ENCODE data around the gene METTL21C.

METTL21C gene

DNA sequence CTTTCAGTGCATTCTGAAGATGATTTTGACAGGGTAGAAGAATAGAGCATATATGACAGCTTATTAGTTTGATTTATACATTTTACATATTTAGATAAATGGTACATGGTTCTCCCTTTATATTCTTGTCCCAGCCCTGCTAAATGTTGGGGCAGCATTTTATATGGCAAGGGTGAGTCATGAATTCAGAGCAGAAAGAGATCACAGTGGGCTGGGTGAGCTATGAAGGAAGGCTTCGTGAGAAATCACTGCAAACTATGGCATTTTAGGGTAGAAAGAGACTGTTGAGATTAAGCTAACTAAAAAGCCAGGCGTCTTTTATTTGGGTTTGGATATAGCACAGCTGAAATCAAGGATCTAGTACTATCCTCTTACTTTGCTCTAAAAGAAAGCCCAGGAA, 23.9 kb upstream of the METTL21C start:
- no peak for DNase-seq (ENCODE audit: insufficient read length, low spot score)
- FAIRE-seq = no peak
- TF ChIP-seq, protein P1, sequence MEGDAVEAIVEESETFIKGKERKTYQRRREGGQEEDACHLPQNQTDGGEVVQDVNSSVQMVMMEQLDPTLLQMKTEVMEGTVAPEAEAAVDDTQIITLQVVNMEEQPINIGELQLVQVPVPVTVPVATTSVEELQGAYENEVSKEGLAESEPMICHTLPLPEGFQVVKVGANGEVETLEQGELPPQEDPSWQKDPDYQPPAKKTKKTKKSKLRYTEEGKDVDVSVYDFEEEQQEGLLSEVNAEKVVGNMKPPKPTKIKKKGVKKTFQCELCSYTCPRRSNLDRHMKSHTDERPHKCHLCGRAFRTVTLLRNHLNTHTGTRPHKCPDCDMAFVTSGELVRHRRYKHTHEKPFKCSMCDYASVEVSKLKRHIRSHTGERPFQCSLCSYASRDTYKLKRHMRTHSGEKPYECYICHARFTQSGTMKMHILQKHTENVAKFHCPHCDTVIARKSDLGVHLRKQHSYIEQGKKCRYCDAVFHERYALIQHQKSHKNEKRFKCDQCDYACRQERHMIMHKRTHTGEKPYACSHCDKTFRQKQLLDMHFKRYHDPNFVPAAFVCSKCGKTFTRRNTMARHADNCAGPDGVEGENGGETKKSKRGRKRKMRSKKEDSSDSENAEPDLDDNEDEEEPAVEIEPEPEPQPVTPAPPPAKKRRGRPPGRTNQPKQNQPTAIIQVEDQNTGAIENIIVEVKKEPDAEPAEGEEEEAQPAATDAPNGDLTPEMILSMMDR (IDR thresholded peaks at IDR 0.05; ENCODE audit: insufficient read depth, missing control alignments) = no peak

DNA sequence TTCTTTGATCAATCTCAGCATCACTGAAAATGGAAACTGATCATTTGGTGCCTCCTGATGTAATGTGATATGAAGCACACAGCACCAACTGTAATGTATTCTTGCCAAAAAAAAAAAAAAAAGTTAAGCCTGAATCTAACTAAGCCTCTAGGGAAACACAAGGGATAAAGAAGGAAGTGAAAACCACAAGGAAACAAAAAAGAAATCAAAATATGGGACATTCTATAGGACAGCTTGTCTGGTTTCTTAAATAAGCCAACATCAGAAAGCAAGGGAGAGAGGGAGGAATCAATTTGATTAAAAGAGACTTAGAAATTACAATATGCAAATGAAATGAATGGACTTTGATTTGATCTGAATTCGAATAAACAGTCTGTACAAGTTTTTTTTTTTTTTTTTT, 20.6 kb upstream of the METTL21C start:
- TF ChIP-seq, protein P1 (IDR thresholded peaks at IDR 0.05; ENCODE audit: insufficient read depth, missing control alignments) = no peak
- FAIRE-seq = no peak

DNA sequence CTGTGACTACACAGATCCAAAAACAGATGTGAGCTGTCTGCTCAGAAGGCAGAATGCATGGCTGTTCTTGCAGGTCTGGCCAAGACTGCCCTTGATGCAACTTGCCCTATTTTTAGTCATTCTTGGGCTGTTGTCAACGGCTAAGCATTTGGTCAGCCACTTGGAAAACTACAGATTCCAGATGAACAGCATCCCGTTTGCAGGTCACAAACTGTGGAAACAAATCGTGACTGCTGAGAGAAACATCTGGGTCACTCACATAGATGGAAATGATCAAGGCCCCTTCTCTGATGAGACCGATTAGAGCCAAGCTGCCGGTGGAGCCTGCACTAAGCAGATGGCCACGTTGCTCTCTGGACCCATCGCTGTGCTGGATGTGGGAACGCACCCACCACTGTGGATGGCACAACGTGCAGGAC, 15.4 kb upstream of the METTL21C start:
- FAIRE-seq (no peak), DNase-seq (ENCODE audit: insufficient read length, low spot score) (no peak)
- TF ChIP-seq, protein P1 (IDR thresholded peaks at IDR 0.05; ENCODE audit: insufficient read depth, missing control alignments) = no peak

More for the DNA sequence above, 20.6 kb upstream of the METTL21C start:
- no peak for DNase-seq (ENCODE audit: insufficient read length, low spot score)

DNA sequence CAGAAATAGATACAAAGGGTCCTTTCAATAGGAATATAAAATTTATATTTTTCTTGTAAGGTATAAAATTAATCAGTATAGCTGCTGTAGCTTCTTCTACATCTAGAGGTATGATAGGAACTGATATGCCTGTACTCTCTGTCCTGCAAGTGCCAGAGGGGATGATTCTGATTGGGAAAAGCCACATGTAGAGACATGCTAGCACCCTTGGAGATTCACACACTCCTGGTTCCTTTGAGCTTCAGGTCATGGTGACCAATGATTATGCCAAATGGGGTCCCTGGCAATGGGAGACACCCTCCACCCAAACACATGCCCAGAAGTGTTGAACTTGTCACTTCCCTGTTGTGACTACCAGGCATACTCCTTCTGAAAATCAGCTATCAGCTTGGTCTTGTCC, 14.7 kb upstream of the METTL21C start:
- DNase-seq (ENCODE audit: insufficient read length, low spot score) = no peak
- TF ChIP-seq, protein P1 (IDR thresholded peaks at IDR 0.05; ENCODE audit: insufficient read depth, missing control alignments) = no peak
- FAIRE-seq = no peak

DNA sequence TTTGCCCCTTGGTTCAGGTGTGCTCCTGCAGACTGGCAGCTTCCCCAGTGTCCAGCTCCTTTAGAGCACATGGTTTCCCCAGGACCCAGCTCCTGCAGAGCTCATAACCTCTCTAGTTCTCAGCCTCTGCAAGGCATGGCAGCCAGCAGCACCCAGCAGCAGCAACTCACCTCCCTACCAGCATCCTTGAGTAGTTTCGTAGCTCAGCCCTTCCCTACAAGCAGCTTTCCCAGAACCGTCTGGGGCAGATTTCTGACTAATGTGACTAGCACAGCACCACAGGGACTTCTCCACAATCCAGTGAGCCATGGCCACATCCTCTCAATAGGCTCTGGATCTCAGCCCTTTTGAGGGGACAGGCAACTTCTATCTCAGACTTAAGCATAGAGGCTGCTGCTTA, 14.1 kb upstream of the METTL21C start:
- DNase-seq (ENCODE audit: insufficient read length, low spot score) (no peak), FAIRE-seq (no peak)
- TF ChIP-seq, protein P1 (IDR thresholded peaks at IDR 0.05; ENCODE audit: insufficient read depth, missing control alignments) = no peak

DNA sequence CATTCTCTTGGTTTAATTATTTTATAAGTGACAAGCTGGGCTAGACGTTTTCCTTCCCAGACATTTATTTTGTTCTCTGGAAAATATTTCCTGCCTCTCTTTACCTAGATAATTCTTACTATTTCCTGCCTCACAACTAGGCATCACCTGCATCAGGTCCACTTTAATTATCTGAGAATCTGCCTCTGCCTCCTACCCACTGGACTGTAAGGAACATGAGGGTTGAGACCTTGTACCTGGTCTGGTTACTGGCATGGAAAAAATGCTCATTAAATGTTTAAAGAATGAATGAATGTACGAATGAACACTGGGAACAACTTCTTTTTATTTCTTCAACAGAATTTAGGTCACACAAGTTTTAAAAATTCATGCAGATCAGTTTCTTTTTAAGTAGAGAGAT, 13.4 kb upstream of the METTL21C start:
- TF ChIP-seq, protein P1 (IDR thresholded peaks at IDR 0.05; ENCODE audit: insufficient read depth, missing control alignments) = no peak
- DNase-seq (ENCODE audit: insufficient read length, low spot score) = no peak
- no peak for FAIRE-seq

DNA sequence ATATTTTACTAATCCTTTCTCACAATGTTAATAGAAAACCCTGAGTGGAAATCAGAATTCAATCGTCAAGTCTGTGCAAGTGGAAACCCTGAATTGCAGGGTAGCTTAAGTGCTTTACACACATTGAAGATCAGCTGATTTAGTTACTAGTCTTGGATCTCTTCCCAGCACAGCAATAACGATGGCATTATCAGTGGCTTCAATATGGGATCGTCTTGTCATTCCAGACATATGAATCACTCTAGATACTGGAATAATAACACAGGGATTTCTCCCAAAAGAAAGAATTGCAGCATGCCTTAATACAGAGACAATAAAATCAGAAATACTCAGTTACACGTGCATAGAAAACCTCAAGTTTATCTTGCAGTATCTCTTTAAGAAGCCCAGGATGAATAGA, 12.6 kb upstream of the METTL21C start:
- TF ChIP-seq, protein P1 (IDR thresholded peaks at IDR 0.05; ENCODE audit: insufficient read depth, missing control alignments) = no peak
- no peak for FAIRE-seq
- no peak for DNase-seq (ENCODE audit: insufficient read length, low spot score)
